Measurements from ENCODE around the gene MYH9. TPM values are rescaled to one million over a fixed set of nuclear protein-coding genes. Genes with fewer than 3 reads are reported as not detected.

MYH9 gene
- polyA plus RNA-seq, 1 donor from 2014 or later = 7.1 TPM

- Histone ChIP-seq H3K4me3 (ENCODE audit: low read length) (no peak overlapping the region), H3K4me2 (ENCODE audit: low read length) (no peak overlapping the region), H3K9me2 (ENCODE audit: insufficient read depth, low read length) (no peaks in the 10 kb centered on the region), H3K36me3 (ENCODE audit: insufficient read depth, low read length) (no peaks in the 10 kb centered on the region), H3K9me3 (ENCODE audit: low read length) (no peaks in the 10 kb centered on the region), H3K79me2 (replicated peaks; ENCODE audit: insufficient read depth, low read length) (no peaks in the 10 kb centered on the region), H3K27me3 (ENCODE audit: insufficient read depth, low read depth, low read length) (no peaks in the 10 kb centered on the region), H3K27ac (ENCODE audit: low read length) (no peak overlapping the region), H3F3A (ENCODE audit: insufficient read depth, low read length, poor library complexity, severe bottlenecking) (no peaks in the 10 kb centered on the region), H4K20me1 (ENCODE audit: insufficient read depth) (no peaks in the 10 kb centered on the region), H3K9ac (ENCODE audit: low read length) (no peak overlapping the region), H2AFZ (ENCODE audit: low read depth, low read length) (no peak overlapping the region)
- TF ChIP-seq, protein P1, sequence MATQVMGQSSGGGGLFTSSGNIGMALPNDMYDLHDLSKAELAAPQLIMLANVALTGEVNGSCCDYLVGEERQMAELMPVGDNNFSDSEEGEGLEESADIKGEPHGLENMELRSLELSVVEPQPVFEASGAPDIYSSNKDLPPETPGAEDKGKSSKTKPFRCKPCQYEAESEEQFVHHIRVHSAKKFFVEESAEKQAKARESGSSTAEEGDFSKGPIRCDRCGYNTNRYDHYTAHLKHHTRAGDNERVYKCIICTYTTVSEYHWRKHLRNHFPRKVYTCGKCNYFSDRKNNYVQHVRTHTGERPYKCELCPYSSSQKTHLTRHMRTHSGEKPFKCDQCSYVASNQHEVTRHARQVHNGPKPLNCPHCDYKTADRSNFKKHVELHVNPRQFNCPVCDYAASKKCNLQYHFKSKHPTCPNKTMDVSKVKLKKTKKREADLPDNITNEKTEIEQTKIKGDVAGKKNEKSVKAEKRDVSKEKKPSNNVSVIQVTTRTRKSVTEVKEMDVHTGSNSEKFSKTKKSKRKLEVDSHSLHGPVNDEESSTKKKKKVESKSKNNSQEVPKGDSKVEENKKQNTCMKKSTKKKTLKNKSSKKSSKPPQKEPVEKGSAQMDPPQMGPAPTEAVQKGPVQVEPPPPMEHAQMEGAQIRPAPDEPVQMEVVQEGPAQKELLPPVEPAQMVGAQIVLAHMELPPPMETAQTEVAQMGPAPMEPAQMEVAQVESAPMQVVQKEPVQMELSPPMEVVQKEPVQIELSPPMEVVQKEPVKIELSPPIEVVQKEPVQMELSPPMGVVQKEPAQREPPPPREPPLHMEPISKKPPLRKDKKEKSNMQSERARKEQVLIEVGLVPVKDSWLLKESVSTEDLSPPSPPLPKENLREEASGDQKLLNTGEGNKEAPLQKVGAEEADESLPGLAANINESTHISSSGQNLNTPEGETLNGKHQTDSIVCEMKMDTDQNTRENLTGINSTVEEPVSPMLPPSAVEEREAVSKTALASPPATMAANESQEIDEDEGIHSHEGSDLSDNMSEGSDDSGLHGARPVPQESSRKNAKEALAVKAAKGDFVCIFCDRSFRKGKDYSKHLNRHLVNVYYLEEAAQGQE (IDR thresholded peaks at IDR 0.05; ENCODE audit: borderline replicate concordance) = no peak
- TF ChIP-seq EP300 (conservative IDR thresholded peaks at IDR 0.05; ENCODE audit: poor library complexity, severe bottlenecking) = no peak
- no peak for TF ChIP-seq SMC3 (conservative IDR thresholded peaks at IDR 0.05; ENCODE audit: poor library complexity)
- no peak for TF ChIP-seq MXI1 (conservative IDR thresholded peaks at IDR 0.05; ENCODE audit: poor library complexity, severe bottlenecking)
- no peak for TF ChIP-seq POLR2AphosphoS5 (IDR thresholded peaks at IDR 0.05)
- TF ChIP-seq TAF1 (IDR thresholded peaks at IDR 0.05; ENCODE audit: low read depth) = no peak
- no peak for TF ChIP-seq RAD21 (conservative IDR thresholded peaks at IDR 0.05)
- no peak for TF ChIP-seq CTCF (IDR thresholded peaks at IDR 0.05; ENCODE audit: poor library complexity, severe bottlenecking)
- no peak for TF ChIP-seq EZH2 (IDR thresholded peaks at IDR 0.05; ENCODE audit: borderline replicate concordance, insufficient read depth, low read length, poor library complexity, severe bottlenecking)
These were observed 88.5 kb downstream of the MYH9 start for GRCh38 chr22:36299295-36299694.

DNA sequence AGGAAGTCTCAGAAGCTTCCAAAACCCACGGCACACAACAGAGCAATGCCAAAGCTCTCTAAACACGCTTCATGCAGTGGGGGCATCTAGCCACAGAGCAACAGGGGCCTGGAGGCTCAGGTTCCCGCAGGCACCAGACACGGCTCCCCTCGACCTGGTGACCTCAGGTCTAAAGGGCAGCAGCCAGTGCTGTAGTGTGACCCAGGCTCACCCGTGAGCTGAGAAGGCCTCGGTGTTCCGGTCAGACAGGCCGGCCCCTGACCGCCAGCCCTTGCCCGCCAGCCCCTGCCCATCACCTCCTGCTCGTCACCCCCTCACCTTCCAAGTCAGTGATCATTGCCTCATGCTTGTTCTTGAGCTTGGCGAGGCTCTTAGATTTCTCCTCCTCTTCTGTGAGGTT, 89.2 kb downstream of the MYH9 start:
- Histone ChIP-seq H4K20me1 (ENCODE audit: insufficient read depth) (no peaks in the 10 kb centered on the region), H3K9me2 (ENCODE audit: insufficient read depth, low read length) (no peaks in the 10 kb centered on the region), H3K9ac (ENCODE audit: low read length) (no peak overlapping the region), H3K9me3 (ENCODE audit: low read length) (no peaks in the 10 kb centered on the region), H3K36me3 (ENCODE audit: insufficient read depth, low read length) (no peaks in the 10 kb centered on the region), H2AFZ (ENCODE audit: low read depth, low read length) (no peak overlapping the region), H3K79me2 (replicated peaks; ENCODE audit: insufficient read depth, low read length) (no peaks in the 10 kb centered on the region), H3K27ac (ENCODE audit: low read length) (no peak overlapping the region), H3K4me2 (ENCODE audit: low read length) (no peak overlapping the region), H3F3A (ENCODE audit: insufficient read depth, low read length, poor library complexity, severe bottlenecking) (no peaks in the 10 kb centered on the region), H3K4me3 (ENCODE audit: low read length) (no peak overlapping the region), H3K27me3 (ENCODE audit: insufficient read depth, low read depth, low read length) (no peaks in the 10 kb centered on the region)
- TF ChIP-seq, protein P1 (IDR thresholded peaks at IDR 0.05; ENCODE audit: borderline replicate concordance) = no peak
- TF ChIP-seq EZH2 (IDR thresholded peaks at IDR 0.05; ENCODE audit: borderline replicate concordance, insufficient read depth, low read length, poor library complexity, severe bottlenecking) (no peak), CTCF (IDR thresholded peaks at IDR 0.05; ENCODE audit: poor library complexity, severe bottlenecking) (no peak), SMC3 (conservative IDR thresholded peaks at IDR 0.05; ENCODE audit: poor library complexity) (no peak), RAD21 (conservative IDR thresholded peaks at IDR 0.05) (no peak), EP300 (conservative IDR thresholded peaks at IDR 0.05; ENCODE audit: poor library complexity, severe bottlenecking) (no peak), MXI1 (conservative IDR thresholded peaks at IDR 0.05; ENCODE audit: poor library complexity, severe bottlenecking) (no peak), TAF1 (IDR thresholded peaks at IDR 0.05; ENCODE audit: low read depth) (no peak), POLR2AphosphoS5 (IDR thresholded peaks at IDR 0.05) (no peak)
